ENCODE results near the gene LSM5.

LSM5 gene

GRCh38 chr7:32462977-32463376 lies 27.2 kb downstream of the LSM5 start:
- DNase-seq (ENCODE audit: low read depth in 1 of 2, low spot score in 1 of 2), result no peak

DNA sequence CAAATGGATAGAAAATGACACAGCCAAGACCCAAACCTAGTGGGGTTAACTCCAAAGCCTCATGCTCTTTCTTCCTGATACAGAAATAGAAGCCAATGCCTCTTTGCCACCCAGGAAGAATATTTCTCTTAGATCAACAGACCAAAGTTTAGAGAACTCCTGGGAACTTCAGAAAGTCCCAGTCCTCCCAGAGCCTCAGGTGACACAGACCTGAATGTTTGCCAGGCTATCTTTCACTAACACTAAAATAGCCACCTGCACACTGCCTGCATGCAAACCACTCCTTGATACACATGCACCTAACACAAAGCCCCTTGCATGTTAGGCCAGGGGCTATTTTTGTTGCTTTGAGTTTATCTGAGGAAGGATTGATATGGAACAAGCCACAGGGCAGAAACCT lies 27.7 kb downstream of the LSM5 start:
- DNase-seq (ENCODE audit: low read depth in 1 of 2, low spot score in 1 of 2), result no peak

GRCh38 chr7:32461484-32461883 lies 28.7 kb downstream of the LSM5 start:
- no peak for DNase-seq (ENCODE audit: low read depth in 1 of 2, low spot score in 1 of 2)

DNA sequence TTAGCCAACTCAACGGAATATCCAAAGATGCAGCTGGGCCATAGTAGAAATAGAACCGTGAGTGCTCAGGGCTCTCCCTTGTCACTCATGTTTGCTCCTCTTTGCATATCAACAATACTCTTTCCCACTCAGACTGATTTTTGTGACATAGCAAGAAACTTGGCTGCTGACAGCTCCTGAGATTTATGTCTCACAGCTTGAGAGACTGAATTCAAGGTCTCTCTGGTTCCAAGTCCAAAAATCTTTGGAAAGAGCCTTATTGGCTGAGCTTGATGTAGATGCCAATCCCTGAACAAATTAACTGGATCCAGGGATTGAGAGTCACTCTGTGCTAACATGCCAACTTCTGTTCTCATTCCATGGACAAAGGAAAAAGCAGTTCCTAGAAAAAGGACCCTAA lies 30.4 kb downstream of the LSM5 start:
- no peak for DNase-seq (ENCODE audit: low read depth in 1 of 2, low spot score in 1 of 2)

DNA sequence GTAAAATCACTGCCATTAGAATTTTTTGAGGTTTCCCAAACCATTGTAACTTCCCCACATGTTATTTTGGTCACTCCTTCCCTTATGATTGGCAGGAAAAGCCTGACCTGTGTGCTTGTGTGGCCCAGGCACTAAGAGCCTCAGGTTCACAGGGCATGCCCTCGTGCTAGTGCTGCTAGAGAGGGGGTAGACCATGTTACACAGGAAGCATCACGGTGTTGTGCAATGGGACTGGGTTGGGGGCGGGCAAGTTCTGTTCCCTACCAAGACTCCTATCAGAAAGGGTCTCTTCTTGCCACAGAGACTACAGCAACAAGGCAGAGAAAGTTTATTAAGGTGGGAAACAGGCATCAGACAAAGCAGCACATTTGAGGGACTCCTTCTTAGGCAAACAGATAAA lies 32.2 kb downstream of the LSM5 start:
- no peak for DNase-seq (ENCODE audit: low read depth in 1 of 2, low spot score in 1 of 2)

- DNase-seq (ENCODE audit: low read depth in 1 of 2, low spot score in 1 of 2), result no peak
Measured at GRCh38 chr7:32453341-32454011, 36.7 kb downstream of the LSM5 start.

DNA sequence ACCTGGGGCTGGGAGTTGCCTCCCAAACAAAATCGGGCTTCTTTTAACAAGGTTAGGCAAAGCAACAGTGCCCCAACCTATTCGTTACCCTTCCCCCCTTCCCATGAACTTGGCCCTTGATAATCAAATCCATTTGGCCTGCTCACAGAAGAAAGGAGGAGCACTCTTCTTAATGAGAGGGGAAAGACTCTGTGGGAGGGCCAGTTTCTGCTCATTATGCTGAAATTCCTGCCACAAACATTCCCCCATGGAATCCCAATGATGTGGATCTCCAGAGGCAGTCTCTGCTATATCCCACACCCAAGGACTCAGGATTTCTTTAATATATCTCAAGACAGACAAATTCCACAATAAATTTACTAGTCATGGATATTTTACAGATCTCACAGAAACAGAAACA lies 43.0 kb downstream of the LSM5 start:
- DNase-seq (ENCODE audit: low read depth in 1 of 2, low spot score in 1 of 2), result no peak

GRCh38 chr7:32436146-32436928 lies 53.8 kb downstream of the LSM5 start:
- DNase-seq (ENCODE audit: low read depth in 1 of 2, low spot score in 1 of 2), result no peak

Measured in activated T-helper 1 cell treated with anti-CD3 and anti-CD28 coated beads, Interleukin-2, amount 50 U/mL, for 16 hours (primary cell).